CD14-positive monocyte (primary cell): ENCODE measurements around the gene KRTAP4-16. TPM values are rescaled to one million over a fixed set of nuclear protein-coding genes. Genes with fewer than 3 reads are reported as not detected.
"Not testable (repeated sequence)": the region's sequence is repeated elsewhere in the genome, so short reads cannot be mapped to it uniquely, and the experiment has no call there.

Experiments used
- DNase-seq, 3 donors: peaks; one replicate each; pipeline ENCODE4 v3.0.0-alpha.2; 2011 to 2022
- H2AFZ ChIP-seq: 2 replicates; pipeline ENCODE4 v1.6.0; 2012; ENCODE audit warnings: mild to moderate bottlenecking, low read depth, low read length, inconsistent platforms; ENCODE audit not compliant: insufficient read depth, poor library complexity, severe bottlenecking
- H3K27ac ChIP-seq, 2 donors: 1 replicate in 1 of 2; 2 replicates in 1 of 2; pipeline ENCODE4 v1.5.1; 2012 to 2013; ENCODE audit warnings: low read length in 2 of 2, control low read depth in 1 of 2, inconsistent platforms in 1 of 2, low read depth in 1 of 2, mild to moderate bottlenecking in 1 of 2
- H3K27me3 ChIP-seq, 2 donors: one replicate each; pipeline versions ENCODE4 v1.6.0 to v1.6.1; 2011 to 2013; ENCODE audit warnings: low read length in 2 of 2; ENCODE audit not compliant: control insufficient read depth in 2 of 2, insufficient read depth in 2 of 2
- H3K36me3 ChIP-seq, 2 donors: replicated peaks in 1 of 2; 1 replicate in 1 of 2; 2 replicates in 1 of 2; pipeline versions ENCODE4 v1.5.1 to v1.6.1; 2012 to 2013; ENCODE audit warnings: low read length in 2 of 2, control low read depth in 1 of 2, inconsistent platforms in 1 of 2, mild to moderate bottlenecking in 1 of 2; ENCODE audit not compliant: insufficient read depth in 2 of 2, control insufficient read depth in 1 of 2
- H3K4me1 ChIP-seq, 2 donors: 1 replicate in 1 of 2; 2 replicates in 1 of 2; pipeline versions ENCODE4 v1.5.1 to v1.6.1; 2012 to 2013; ENCODE audit warnings: low read length in 2 of 2, control low read depth in 1 of 2, inconsistent platforms in 1 of 2, mild to moderate bottlenecking in 1 of 2, moderate library complexity in 1 of 2; ENCODE audit not compliant: insufficient read depth in 2 of 2, control insufficient read depth in 1 of 2
- H3K4me2 ChIP-seq: replicated peaks from 2 replicates; pipeline ENCODE3; 2012; ENCODE audit warnings: low read length, moderate library complexity, mild to moderate bottlenecking; ENCODE audit not compliant: poor library complexity, severe bottlenecking; ENCODE audit errors: extremely low read depth
- H3K4me3 ChIP-seq, 3 experiments: fragments of 200-600 bp in 1 of 3; sonication (generic) in 1 of 3; replicated peaks in 1 of 3; 1 replicate in 2 of 3; 2 replicates in 1 of 3; pipeline ENCODE4 v1.5.1; 2011 to 2013; ENCODE audit warnings: low read length in 3 of 3, mild to moderate bottlenecking in 3 of 3, control low read depth in 2 of 3, low read depth in 2 of 3, inconsistent platforms in 1 of 3, moderate library complexity in 1 of 3
- H3K79me2 ChIP-seq: 2 replicates; pipeline ENCODE4 v1.6.0; 2012; ENCODE audit warnings: mild to moderate bottlenecking, control low read depth, inconsistent platforms, low read length, moderate library complexity; ENCODE audit not compliant: insufficient read depth
- H3K9ac ChIP-seq: 2 replicates; pipeline ENCODE4 v1.6.0; 2017; ENCODE audit warnings: low read length, mild to moderate bottlenecking; ENCODE audit not compliant: insufficient read depth, poor library complexity, severe bottlenecking
- H3K9me3 ChIP-seq, 2 donors: replicated peaks in 1 of 2; 1 replicate in 1 of 2; 2 replicates in 1 of 2; pipeline versions ENCODE4 v1.5.1 to v1.6.1; 2012 to 2013; ENCODE audit warnings: low read length in 2 of 2, control low read depth in 1 of 2; ENCODE audit not compliant: control insufficient read depth in 1 of 2, insufficient read depth in 1 of 2
- H4K20me1 ChIP-seq: 2 replicates; pipeline ENCODE4 v1.6.0; 2012; ENCODE audit warnings: mild to moderate bottlenecking, low read length, control low read depth, moderate library complexity; ENCODE audit not compliant: insufficient read depth
- H3K27ac Mint-ChIP-seq, 7 donors: one replicate each; pipeline ENCODE4 v1.8.0; 2020; ENCODE audit warnings: mild to moderate bottlenecking in 7 of 7, mixed read lengths in 7 of 7, moderate library complexity in 6 of 7, inconsistent platforms in 2 of 7
- H3K27me3 Mint-ChIP-seq, 3 donors: one replicate each; pipeline ENCODE4 v1.8.0; 2021 to 2022; ENCODE audit warnings: low read depth in 3 of 3, mild to moderate bottlenecking in 3 of 3, mixed read lengths in 3 of 3, moderate library complexity in 3 of 3, inconsistent platforms in 1 of 3
- H3K36me3 Mint-ChIP-seq, 2 donors: one replicate each; pipeline ENCODE4 v1.8.0; 2020; ENCODE audit warnings: mixed read lengths in 2 of 2, inconsistent platforms in 1 of 2, mild to moderate bottlenecking in 1 of 2
- H3K4me1 Mint-ChIP-seq: one replicate; pipeline ENCODE4 v1.8.0; 2020; ENCODE audit warnings: mild to moderate bottlenecking, mixed read lengths
- H3K4me3 Mint-ChIP-seq, 2 donors: one replicate each; pipeline ENCODE4 v1.8.0; 2020; ENCODE audit warnings: mild to moderate bottlenecking in 2 of 2, mixed read lengths in 2 of 2, moderate library complexity in 1 of 2
- H3K9me3 Mint-ChIP-seq, 7 donors: one replicate each; pipeline ENCODE4 v1.8.0; 2020 to 2022; ENCODE audit warnings: mixed read lengths in 7 of 7, mild to moderate bottlenecking in 6 of 7, moderate library complexity in 6 of 7, inconsistent platforms in 2 of 7
- CTCF ChIP-seq: fragments of 200-600 bp; IDR thresholded peaks from one replicate; pipeline ENCODE4 v1.8.0; 2022; ENCODE audit warnings: antibody characterized with exemption, mild to moderate bottlenecking
- WGBS: methylation state at CpG from one replicate; pipeline ENCODE4 v1.1.5; 2013; ENCODE audit warnings: missing lambda C conversion rate; ENCODE audit not compliant: insufficient coverage; 5-methylcytosine and 5-hydroxymethylcytosine counted together
- intact Hi-C, 2 donors: fragments of 100-400 bp; cut with micrococcal nuclease; formaldehyde crosslinking; loops; one replicate each; pipeline versions ENCODE4 v1.15.0 to v1.15.1; 2023
- polyA plus RNA-seq, 3 donors: library from polyadenylated mRNA; depleted of rRNA in 1 of 3; unstranded in 2 of 3; stranded (reverse) in 1 of 3; fragments of 300-500 nt in 2 of 3; fragments of >200 nt in 1 of 3; fragmentation: Illumina TruSeq in 2 of 3; gene quantifications; 1 replicate in 2 of 3; 2 replicates in 1 of 3; pipeline ENCODE4 v1.2.3, GENCODE V29; 2012 to 2021

KRTAP4-16 gene
- polyA plus RNA-seq, 3 donors, result not detected

GRCh38 chr17:41121742-41122141, 19.7 kb upstream of the KRTAP4-16 start:
- TF ChIP-seq CTCF, result no peak
- DNase-seq, result no peak
- Mint-ChIP-seq H3K36me3 (no peaks in the 10 kb centered on the region), H3K27ac (no peak overlapping the region), H3K27me3 (peaks cover 0 to 2% (median 0%) of the 10 kb centered on the region in 3 donors), H3K4me3 (no peak overlapping the region), H3K9me3 (peaks cover 0 to 8% (median 0%) of the 10 kb centered on the region in 7 donors), H3K4me1 (peaks cover 14% of the 10 kb centered on the region)
- H3K79me2 ChIP-seq, result no peaks in the 10 kb centered on the region
- H3K9me3 ChIP-seq, result no peaks in the 10 kb centered on the region
- no peak overlapping the region for H2AFZ ChIP-seq
- no peaks in the 10 kb centered on the region for H3K27me3 ChIP-seq
- no peak overlapping the region for H3K27ac ChIP-seq
- no peak overlapping the region for H3K9ac ChIP-seq
- H3K4me1 ChIP-seq, result peaks cover 10 to 11% of the 10 kb centered on the region in 2 donors
- H4K20me1 ChIP-seq, result no peaks in the 10 kb centered on the region
- no peaks in the 10 kb centered on the region for H3K36me3 ChIP-seq
- WGBS, result 100% methylated on average over 1 of the region's 2 CpGs
- H3K4me2 ChIP-seq, result no peak overlapping the region
- H3K4me3 ChIP-seq, result no peak overlapping the region
- intact Hi-C loops, result no loop called here

- H3K79me2 ChIP-seq, H3K9ac ChIP-seq, intact Hi-C loops, H3K4me2 ChIP-seq, H3K9me3 Mint-ChIP-seq, H3K27me3 Mint-ChIP-seq, H4K20me1 ChIP-seq, H3K9me3 ChIP-seq, H3K36me3 Mint-ChIP-seq, H3K27me3 ChIP-seq, H3K36me3 ChIP-seq, H2AFZ ChIP-seq, H3K27ac ChIP-seq: not testable (repeated sequence)
- H3K27ac Mint-ChIP-seq, result peak overlapping the region in 2 of 7 donors; percentile 14 to 60
- DNase-seq, result peak; percentile 8 to 38 (median 26)
- H3K4me1 Mint-ChIP-seq, result peaks cover 24% of the 10 kb centered on the region
- H3K4me1 ChIP-seq, result peaks cover 14 to 21% of the 10 kb centered on the region in 2 donors
- H3K4me3 ChIP-seq, result peak overlapping the region in 1 of 3 experiments; percentile 17
- peak overlapping the region in 1 of 2 donors; percentile 60 for H3K4me3 Mint-ChIP-seq
- no CpG with 5 or more reads among the region's 11 CpGs for WGBS
Measured at GRCh38 chr17:41119696-41120690, 18.0 kb upstream of the KRTAP4-16 start.
